Effector CD4-positive, alpha-beta T cell (primary cell): ENCODE data around the gene SLCO4A1.

Source experiments
- DNase-seq: peaks from one replicate; pipeline ENCODE4 v3.0.0-alpha.2; 2020

The SLCO4A1 gene

GRCh38 chr20:62652894-62653305 lies 10.6 kb downstream of the SLCO4A1 start:
- no peak for DNase-seq

GRCh38 chr20:62653373-62653772 lies 11.1 kb downstream of the SLCO4A1 start:
- DNase-seq: no peak

- DNase-seq: no peak
Measured at GRCh38 chr20:62653951-62654685, 11.8 kb downstream of the SLCO4A1 start.

GRCh38 chr20:62655282-62656196 lies 13.2 kb downstream of the SLCO4A1 start:
- DNase-seq: no peak

- DNase-seq: no peak
Measured at GRCh38 chr20:62656197-62656918, 14.1 kb downstream of the SLCO4A1 start.

GRCh38 chr20:62656919-62657588 lies 14.8 kb downstream of the SLCO4A1 start:
- DNase-seq: no peak

- DNase-seq: no peak
Measured at GRCh38 chr20:62657589-62657942, 15.3 kb downstream of the SLCO4A1 start.

GRCh38 chr20:62657956-62658355 lies 15.7 kb downstream of the SLCO4A1 start:
- DNase-seq: no peak

GRCh38 chr20:62658593-62659178 lies 16.4 kb downstream of the SLCO4A1 start:
- no peak for DNase-seq

- no peak for DNase-seq
Measured at GRCh38 chr20:62659488-62660239, 17.4 kb downstream of the SLCO4A1 start.

GRCh38 chr20:62660240-62660615 lies 17.9 kb downstream of the SLCO4A1 start:
- no peak for DNase-seq

GRCh38 chr20:62660768-62661167 lies 18.5 kb downstream of the SLCO4A1 start:
- DNase-seq: no peak

GRCh38 chr20:62661647-62662046 lies 19.3 kb downstream of the SLCO4A1 start:
- DNase-seq: no peak

GRCh38 chr20:62662422-62662821 lies 20.1 kb downstream of the SLCO4A1 start:
- DNase-seq: no peak

GRCh38 chr20:62663145-62664018 lies 21.1 kb downstream of the SLCO4A1 start:
- DNase-seq: no peak

GRCh38 chr20:62664019-62664971 lies 22.0 kb downstream of the SLCO4A1 start:
- DNase-seq: no peak

GRCh38 chr20:62665153-62665754 lies 23.0 kb downstream of the SLCO4A1 start:
- no peak for DNase-seq

- no peak for DNase-seq
Measured at GRCh38 chr20:62665826-62666735, 23.8 kb downstream of the SLCO4A1 start.
